ENCODE measurements around the gene UGT1A8. TPM values are rescaled to one million over a fixed set of nuclear protein-coding genes. Genes with fewer than 3 reads are reported as not detected.

The UGT1A8 gene
- total and polyA plus RNA-seq, 2 of the 4 experiments (the other 2 are of a cell fraction), result not detected

DNA sequence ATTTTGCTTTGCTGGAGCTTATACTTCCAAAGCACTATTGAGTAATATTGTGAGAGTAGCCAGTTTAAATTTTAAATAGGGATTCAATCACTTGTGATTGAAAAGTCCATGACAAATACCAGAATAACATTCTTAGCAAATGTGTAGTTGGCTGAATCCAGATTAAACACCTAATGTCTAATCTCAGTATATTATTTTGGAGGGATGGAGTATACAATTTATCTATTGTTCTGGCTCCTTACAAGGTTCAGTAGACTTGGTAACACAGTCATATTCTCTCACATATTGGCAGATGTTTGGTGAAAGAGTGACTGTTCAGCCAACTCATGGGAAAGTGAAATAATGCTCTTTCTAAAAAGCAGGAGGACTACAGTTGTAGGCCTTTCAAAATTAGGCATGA, 56.5 kb downstream of the UGT1A8 start:
- no peak for TF ChIP-seq RFX5 (IDR thresholded peaks at IDR 0.05; ENCODE audit: low read depth, low read length)
- no peak for TF ChIP-seq POLR2A (IDR thresholded peaks at IDR 0.05; ENCODE audit: low read depth, low read length)
- TF ChIP-seq FOS (IDR thresholded peaks at IDR 0.05; ENCODE audit: low read depth, low read length), result no peak
- TF ChIP-seq MAZ (IDR thresholded peaks at IDR 0.05; ENCODE audit: borderline replicate concordance, low read depth, low read length), result no peak
- TF ChIP-seq RCOR1 (IDR thresholded peaks at IDR 0.05; ENCODE audit: insufficient replicate concordance, low read length), result no peak
- TF ChIP-seq, protein P1, sequence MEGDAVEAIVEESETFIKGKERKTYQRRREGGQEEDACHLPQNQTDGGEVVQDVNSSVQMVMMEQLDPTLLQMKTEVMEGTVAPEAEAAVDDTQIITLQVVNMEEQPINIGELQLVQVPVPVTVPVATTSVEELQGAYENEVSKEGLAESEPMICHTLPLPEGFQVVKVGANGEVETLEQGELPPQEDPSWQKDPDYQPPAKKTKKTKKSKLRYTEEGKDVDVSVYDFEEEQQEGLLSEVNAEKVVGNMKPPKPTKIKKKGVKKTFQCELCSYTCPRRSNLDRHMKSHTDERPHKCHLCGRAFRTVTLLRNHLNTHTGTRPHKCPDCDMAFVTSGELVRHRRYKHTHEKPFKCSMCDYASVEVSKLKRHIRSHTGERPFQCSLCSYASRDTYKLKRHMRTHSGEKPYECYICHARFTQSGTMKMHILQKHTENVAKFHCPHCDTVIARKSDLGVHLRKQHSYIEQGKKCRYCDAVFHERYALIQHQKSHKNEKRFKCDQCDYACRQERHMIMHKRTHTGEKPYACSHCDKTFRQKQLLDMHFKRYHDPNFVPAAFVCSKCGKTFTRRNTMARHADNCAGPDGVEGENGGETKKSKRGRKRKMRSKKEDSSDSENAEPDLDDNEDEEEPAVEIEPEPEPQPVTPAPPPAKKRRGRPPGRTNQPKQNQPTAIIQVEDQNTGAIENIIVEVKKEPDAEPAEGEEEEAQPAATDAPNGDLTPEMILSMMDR (conservative IDR thresholded peaks at IDR 0.05; ENCODE audit: low read depth, low read length), result no peak
- TF ChIP-seq, protein P2, sequence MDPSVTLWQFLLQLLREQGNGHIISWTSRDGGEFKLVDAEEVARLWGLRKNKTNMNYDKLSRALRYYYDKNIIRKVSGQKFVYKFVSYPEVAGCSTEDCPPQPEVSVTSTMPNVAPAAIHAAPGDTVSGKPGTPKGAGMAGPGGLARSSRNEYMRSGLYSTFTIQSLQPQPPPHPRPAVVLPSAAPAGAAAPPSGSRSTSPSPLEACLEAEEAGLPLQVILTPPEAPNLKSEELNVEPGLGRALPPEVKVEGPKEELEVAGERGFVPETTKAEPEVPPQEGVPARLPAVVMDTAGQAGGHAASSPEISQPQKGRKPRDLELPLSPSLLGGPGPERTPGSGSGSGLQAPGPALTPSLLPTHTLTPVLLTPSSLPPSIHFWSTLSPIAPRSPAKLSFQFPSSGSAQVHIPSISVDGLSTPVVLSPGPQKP (IDR thresholded peaks at IDR 0.05; ENCODE audit: borderline replicate concordance, low read depth, low read length), result no peak
- no peak for TF ChIP-seq CEBPB (IDR thresholded peaks at IDR 0.05; ENCODE audit: low read depth, low read length)
- no peak for TF ChIP-seq NFE2L2 (IDR thresholded peaks at IDR 0.05; ENCODE audit: low read depth, low read length)
- no peak for TF ChIP-seq MAFK (IDR thresholded peaks at IDR 0.05; ENCODE audit: low read depth, low read length)
- no peak for TF ChIP-seq RAD21 (IDR thresholded peaks at IDR 0.05; ENCODE audit: low read length)
- no peak for TF ChIP-seq SMC3 (IDR thresholded peaks at IDR 0.05; ENCODE audit: low read depth, low read length)
- TF ChIP-seq BHLHE40 (IDR thresholded peaks at IDR 0.05; ENCODE audit: low read depth, low read length), result no peak
- TF ChIP-seq MXI1 (IDR thresholded peaks at IDR 0.05; ENCODE audit: borderline replicate concordance, low read depth, low read length), result no peak
- no TSS peak for BruUV-seq (replicated peaks)
- H4K20me1 ChIP-seq (ENCODE audit: insufficient read depth, low read length), result no peaks in the 10 kb centered on the region
- ATAC-seq (ENCODE audit: low read depth) (no peak), DNase-seq (no peak)
- ChIA-PET CTCF (no interaction called here), POLR2A (ENCODE audit: unreplicated experiment) (no interaction called here)
- no peak overlapping the region for H2AFZ ChIP-seq (replicated peaks; ENCODE audit: low read length, poor library complexity)
- H4K91ac ChIP-seq (ENCODE audit: insufficient read depth, low read depth, low read length), result no peak overlapping the region
- H3K36me3 ChIP-seq (ENCODE audit: control insufficient read depth, insufficient read depth, low read length), result no peaks in the 10 kb centered on the region
- no peak overlapping the region for H2BK5ac ChIP-seq (ENCODE audit: low read depth, low read length, poor library complexity, severe bottlenecking)
- no peak overlapping the region for H2BK15ac ChIP-seq (ENCODE audit: low read depth, low read length)
- in situ Hi-C loops (cut with MboI; ENCODE audit: low sequenced_read_pairs) (no loop called here), dilution Hi-C loops (cut with HindIII; ENCODE audit: low sequenced_read_pairs, unreplicated experiment) (no loop called here), intact Hi-C loops (cut with micrococcal nuclease) (no loop called here)
- no peak overlapping the region for H3K27ac ChIP-seq (ENCODE audit: insufficient read depth, low read length)
- no peak overlapping the region for H3K4me2 ChIP-seq (ENCODE audit: low read depth, low read length)
- no peak overlapping the region for H3K18ac ChIP-seq (ENCODE audit: low read depth, low read length)
- no peaks in the 10 kb centered on the region for H3K4me1 ChIP-seq (ENCODE audit: control insufficient read depth, insufficient read depth, low read length)
- H3K9ac ChIP-seq (ENCODE audit: low read depth, low read length), result no peak overlapping the region
- H3K79me1 ChIP-seq (ENCODE audit: low read depth in 1 of 2, low read length in 2 of 2), result no peaks in the 10 kb centered on the region
- no peak overlapping the region for H3K4me3 ChIP-seq (ENCODE audit: insufficient read depth, low read depth, low read length)
- H3K9me1 ChIP-seq (ENCODE audit: insufficient read depth, low read length), result no peaks in the 10 kb centered on the region
- H3K27me3 ChIP-seq (ENCODE audit: control insufficient read depth, insufficient read depth, low read length), result no peaks in the 10 kb centered on the region
- H2AK5ac ChIP-seq (ENCODE audit: low read depth, low read length), result no peak overlapping the region
- no peak overlapping the region for H2BK120ac ChIP-seq (ENCODE audit: low read depth, low read length)
- H2AK9ac ChIP-seq (replicated peaks; ENCODE audit: low read depth, low read length, poor library complexity), result no peak overlapping the region
- no peaks in the 10 kb centered on the region for H3K9me3 ChIP-seq (ENCODE audit: control insufficient read depth, insufficient read depth, low read length)
- no peak overlapping the region for H3K56ac ChIP-seq (ENCODE audit: extremely low read depth, insufficient read depth, low read length)
- no peak overlapping the region for H3K23ac ChIP-seq (ENCODE audit: low read depth, low read length)
- no peak overlapping the region for H3K14ac ChIP-seq (replicated peaks; ENCODE audit: low read depth, low read length)
- H4K8ac ChIP-seq (ENCODE audit: low read depth in 2 of 2, low read length in 2 of 2), result no peak overlapping the region
- no peak overlapping the region for H3K4ac ChIP-seq (ENCODE audit: low read depth, low read length)
- no peak overlapping the region for H2BK20ac ChIP-seq (ENCODE audit: low read depth, low read length)
- no peak overlapping the region for H4K5ac ChIP-seq (ENCODE audit: low read depth, low read length)

Measured in IMR-90 (cell line).